Activated gamma-delta T cell treated with Interleukin-2 at 50 U/mL for 16 hours (primary cell): Measurements from ENCODE around the gene TNS3.

ENCODE experiments used
- DNase-seq: peaks from one replicate; pipeline ENCODE4 v3.0.0-alpha.2; 2020

The TNS3 gene

DNA sequence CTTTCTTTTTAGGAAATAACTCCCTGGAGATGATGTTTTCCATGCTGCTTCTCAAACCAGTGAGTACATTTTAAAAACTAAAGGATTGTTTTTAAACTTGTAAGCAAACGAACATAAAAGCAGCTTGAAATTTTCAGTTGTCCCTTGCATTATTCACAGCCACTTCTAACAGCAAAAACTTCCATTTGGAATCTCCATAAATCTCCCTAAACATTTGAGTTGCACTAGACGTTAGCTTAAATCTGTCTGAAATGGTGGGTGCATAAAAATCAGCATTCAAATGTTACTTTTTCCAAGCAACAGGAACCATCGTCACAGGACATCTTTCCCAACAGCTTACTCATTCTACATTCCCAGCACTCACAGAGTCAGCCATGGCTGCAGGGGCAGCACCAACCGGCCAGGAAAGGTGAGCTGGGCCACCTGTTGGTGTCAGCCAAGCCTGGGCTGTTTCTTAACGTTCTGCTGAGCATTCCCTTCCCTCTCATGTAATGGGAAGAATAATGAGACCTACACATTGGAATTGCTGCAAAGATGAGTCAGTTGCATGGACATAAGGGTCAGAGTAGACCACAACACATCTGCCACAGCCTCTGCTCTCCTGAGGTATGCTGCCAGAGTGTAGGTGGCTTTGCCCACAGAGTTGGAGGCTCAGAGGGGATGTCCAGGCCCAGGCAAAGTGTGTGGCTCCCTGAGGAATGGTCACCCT is 163.2 kb downstream of the TNS3 start:
- no peak for DNase-seq

DNA sequence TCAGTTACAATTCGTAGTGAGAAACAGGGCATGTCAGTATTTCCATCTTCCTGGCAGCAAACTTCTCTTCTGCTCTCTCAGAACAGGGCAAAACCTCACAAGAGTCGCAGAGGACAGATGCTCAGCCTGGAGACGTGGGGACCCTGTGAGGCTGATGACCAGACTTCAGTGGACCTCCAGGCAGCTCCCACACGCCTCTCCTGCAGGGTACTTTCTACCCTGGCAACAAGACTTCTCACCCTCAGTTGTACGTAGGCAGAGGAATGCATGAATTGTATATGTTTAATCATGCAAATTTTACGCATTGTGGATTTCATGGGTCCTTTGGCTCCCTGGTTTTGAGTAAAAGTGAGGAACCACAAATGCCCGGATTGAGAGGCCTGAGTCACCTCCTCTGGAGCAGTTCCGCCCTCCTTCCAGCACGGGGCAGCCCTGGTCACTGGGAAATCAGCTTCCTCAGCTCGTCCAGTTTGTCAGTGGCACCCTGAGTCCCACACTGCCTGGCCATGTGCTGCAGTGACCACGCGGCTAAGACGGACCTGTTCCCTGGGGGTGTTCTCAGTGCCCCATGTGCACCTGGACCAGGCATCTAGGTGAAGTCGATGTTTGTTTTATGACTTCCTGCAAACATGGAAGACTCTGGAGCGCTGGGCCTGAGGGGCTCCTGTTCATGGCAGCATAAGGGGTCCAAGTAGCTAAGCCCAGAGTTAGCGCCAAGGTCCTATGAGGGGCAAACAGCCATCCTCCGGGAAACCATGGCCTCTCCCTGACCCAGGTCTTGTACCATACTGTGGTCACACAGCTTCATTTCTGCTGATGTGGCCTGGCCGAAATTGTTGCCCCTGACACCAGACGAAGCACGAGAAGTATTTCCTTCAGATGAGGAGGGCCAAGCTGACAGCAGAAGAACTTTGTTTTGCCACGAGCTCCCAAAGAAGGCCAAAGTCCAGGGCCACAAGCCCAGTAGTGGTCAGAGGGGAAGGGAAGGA is 165.1 kb downstream of the TNS3 start:
- no peak for DNase-seq

GRCh38 chr7:47415318-47416212 is 166.3 kb downstream of the TNS3 start:
- no peak for DNase-seq

DNA sequence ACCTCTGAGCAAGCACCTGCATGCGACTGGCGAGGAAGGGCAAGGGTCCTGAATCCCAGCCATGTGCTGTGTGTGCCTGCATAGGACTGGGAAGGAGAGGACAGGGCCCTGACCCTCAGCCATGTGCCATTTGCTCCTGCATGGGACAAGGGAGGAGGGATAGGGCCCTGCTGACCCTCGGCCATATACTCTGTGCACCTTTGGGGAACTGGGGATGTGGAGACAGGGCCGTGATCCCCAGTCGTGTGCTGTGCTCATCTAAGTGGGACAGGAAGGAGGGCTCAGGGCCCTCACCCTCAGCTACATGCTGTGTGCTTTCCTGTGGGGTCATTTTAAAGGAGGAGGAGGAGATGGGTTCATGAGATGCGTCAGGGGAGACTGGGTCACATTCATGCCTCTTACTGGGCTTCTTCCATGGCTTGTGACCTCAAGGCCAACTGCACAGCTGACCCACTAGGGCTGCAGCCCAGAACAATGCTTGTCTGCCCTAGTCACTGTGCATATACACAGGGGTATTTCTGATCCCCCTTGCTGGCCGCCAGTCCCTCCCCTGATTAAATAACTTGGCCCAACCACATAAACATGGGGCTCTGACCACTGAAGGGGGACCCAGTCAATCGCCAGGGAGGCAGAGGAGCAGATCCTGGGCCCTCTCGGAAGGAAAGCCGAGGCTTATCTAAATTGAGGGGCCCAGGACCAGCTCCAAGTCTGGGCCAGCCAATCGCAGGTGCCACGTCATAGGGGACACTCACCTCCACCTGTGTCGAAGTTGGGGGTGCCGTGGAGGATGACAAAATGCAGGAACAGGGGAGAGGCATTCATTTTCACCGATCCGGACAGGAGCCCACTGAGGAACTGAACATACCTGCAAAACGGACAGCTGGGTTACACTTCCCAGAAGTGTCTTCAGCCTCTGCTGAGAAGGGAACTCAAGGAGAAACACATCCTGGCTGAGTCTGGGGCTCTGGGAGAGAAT is 167.3 kb downstream of the TNS3 start:
- DNase-seq: no peak

GRCh38 chr7:47413526-47414341 is 168.2 kb downstream of the TNS3 start:
- DNase-seq: no peak

GRCh38 chr7:47411901-47412300 is 170.0 kb downstream of the TNS3 start:
- no peak for DNase-seq

DNA sequence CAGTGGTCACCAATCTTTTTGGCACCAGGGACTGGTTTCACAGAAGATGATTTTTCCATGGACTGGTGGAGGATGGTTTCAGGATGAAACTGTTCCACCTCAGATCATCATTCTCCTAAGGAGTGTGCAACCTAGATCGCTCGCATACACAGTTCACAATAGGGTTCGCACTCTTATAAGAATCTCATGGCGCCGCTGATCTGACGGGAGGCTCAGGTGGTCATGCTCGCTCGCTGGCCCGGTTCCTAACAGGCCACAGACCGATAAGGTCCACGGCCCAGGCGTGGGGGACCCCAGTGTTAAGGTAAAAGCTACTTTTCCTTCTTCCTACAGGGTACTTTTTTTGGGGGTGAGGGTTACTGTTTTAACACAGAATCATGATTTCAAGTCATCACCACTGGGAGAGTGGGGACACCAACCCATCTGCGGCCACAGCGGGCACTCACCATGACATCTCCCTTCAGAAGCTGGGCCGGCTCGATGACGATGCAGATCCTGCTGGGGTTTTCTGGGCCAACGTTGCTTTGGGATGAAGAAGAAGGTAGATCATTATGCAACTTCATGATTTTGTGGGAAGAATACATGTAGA is 170.5 kb downstream of the TNS3 start:
- DNase-seq: no peak

- DNase-seq: no peak
Observed at GRCh38 chr7:47408675-47409074, 173.2 kb downstream of the TNS3 start.

GRCh38 chr7:47407821-47408674 is 173.9 kb downstream of the TNS3 start:
- DNase-seq: no peak

- DNase-seq: no peak
Observed at GRCh38 chr7:47407136-47407535, 174.8 kb downstream of the TNS3 start.

GRCh38 chr7:47406801-47407129 is 175.1 kb downstream of the TNS3 start:
- no peak for DNase-seq

DNA sequence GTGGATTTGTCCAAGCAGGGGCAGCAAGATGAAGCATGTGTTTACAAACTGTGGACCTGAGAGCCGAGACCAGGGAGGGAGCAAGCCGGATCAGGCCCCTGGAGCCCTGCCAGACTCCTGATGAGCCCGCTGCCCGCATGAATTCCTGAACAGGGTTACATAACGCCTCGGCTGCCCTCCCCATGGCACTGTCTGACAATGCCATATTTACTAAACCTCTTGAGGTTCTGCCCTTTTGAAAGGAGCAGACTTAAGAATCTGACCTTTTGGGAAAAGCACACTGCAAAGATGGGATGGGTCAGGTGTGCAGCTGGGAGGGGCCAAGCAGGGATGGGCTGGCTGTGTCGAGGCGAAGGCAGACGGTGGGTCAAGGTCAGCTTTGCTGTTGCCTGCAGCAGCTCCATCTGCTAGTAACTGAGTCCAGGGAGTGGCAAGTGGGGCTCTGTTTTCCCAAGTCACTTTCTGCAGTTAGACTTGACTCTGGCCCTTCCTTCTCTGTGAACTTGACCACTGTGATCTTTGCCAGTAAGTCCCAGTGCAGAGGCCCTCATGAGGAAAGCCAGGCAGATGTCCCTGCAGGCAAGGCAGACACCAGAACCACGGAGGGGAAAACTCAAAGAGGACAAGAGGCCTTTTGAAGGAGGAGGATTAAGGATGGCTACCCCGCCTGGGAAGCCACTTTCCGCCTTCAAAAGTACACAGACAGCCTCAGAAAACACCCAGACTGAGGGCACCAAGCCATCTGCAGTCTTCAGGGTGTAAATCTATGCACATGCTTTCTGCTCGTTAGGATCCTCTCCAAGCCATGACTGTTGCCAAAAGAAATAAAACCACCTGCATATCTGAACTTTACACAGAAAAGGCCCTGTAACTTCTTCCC is 175.8 kb downstream of the TNS3 start:
- DNase-seq: no peak

DNA sequence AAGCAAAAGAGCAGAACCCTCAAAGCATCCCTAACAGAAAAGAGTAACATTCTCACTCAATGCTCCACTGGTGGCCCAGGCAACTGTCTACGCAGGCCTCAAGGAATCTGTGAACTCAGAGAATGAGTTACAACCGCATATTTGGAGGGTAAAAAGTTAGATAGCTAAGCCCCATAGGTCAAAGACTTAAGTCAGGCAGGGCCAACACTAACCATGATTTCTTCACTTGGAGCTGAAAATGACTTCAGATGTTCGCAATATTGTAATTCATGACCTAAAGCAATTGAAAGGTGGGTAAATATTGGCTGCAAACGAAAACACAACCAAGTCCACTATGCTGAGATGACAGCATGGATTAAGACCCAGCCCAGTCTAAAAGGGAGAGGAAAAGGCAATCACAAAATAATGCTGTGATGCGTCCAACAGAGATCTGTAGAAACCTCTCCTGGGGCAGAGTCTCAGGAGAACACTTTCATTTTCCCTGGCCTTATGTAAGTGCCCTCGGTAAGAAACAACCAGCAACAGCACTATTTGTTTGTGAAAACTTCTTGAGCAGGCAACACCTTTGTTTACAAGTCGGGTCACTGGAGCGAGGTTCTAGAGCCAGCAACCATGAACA is 176.5 kb downstream of the TNS3 start:
- DNase-seq: no peak

GRCh38 chr7:47404010-47404409 is 177.9 kb downstream of the TNS3 start:
- DNase-seq: no peak

GRCh38 chr7:47402941-47403866 is 178.7 kb downstream of the TNS3 start:
- DNase-seq: no peak

DNA sequence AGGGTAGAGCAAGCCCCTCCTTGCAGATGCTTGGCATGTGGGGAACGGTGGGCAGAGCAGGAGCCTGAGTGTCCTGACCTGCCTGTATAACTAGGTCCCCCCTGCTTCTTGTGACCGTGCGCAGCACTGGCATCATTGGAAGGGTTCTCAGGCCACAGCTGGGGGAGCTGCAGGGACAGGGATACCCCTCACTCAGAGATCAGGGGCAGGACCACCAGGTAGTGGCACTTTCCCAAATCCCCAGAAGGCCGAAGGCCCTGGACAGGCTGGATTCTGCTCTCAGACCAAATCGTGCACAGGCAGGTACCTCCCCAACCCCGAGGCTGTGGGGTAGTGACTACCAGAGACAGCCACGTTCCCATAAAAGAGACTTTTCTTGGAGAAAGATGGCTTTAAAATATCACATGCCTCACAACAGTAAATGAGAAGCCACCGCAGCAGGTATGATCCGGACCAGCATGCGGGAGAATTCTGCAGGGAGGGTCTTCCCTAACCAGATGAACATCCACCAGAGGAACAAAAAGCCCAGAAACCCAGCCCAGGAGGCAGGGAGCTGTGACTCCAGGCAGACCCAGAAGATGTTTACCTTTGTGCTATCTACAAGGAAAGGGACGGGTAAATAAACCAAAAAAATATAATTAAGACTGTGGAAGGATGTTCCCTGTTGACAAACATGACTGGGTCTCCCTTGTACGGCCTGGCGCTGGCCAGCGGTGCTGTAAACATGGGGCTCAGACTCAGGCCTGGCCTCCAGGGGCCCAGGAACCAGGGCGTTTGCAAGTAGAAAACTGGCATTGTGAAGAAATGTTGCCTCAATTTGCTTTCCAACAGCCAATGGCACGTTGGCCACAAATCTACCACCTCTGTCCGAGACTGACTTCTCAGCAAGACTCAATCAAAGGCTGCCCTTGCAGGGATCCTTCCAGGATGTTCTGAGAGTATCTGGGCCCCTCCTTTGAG is 180.0 kb downstream of the TNS3 start:
- no peak for DNase-seq
